HFFc6 (cell line): Measurements from ENCODE around the gene RAD51B. TPM values are rescaled to one million over a fixed set of nuclear protein-coding genes. Genes with fewer than 3 reads are reported as not detected.
A peak's percentile ranks its signal among the peaks of the same experiment; 100 is the strongest.

Experiments
- DNase-seq: peaks from one replicate; pipeline ENCODE4 v3.0.0-alpha.2; 2018
- H3K27ac Mint-ChIP-seq: 2 replicates; pipeline ENCODE4 v1.8.0; 2020; ENCODE audit warnings: mild to moderate bottlenecking, mixed read lengths
- H3K27me3 Mint-ChIP-seq: 2 replicates; pipeline ENCODE4 v1.8.0; 2021; ENCODE audit warnings: mild to moderate bottlenecking, moderate library complexity, mixed read lengths; ENCODE audit not compliant: insufficient read depth
- H3K36me3 Mint-ChIP-seq: 2 replicates; pipeline ENCODE4 v1.8.0; 2021; ENCODE audit warnings: low read depth, mixed read lengths
- H3K4me1 Mint-ChIP-seq: 2 replicates; pipeline ENCODE4 v1.8.0; 2020; ENCODE audit warnings: low read depth, mixed read lengths
- H3K4me3 Mint-ChIP-seq: 2 replicates; pipeline ENCODE4 v1.8.0; 2020; ENCODE audit warnings: mild to moderate bottlenecking, moderate library complexity, mixed read lengths
- H3K9me3 Mint-ChIP-seq: 2 replicates; pipeline ENCODE4 v1.8.0; 2020; ENCODE audit warnings: mild to moderate bottlenecking, mixed read lengths
- total RNA-seq, 6 experiments: library from RNA; stranded (reverse); fragmentation: NEBNext Ultra II Directional; extraction: Animal tissue kit (Norgen Biotek cat#: 25700); gene quantifications; 2 replicates in 1 of 6; 3 replicates in 5 of 6; pipeline ENCODE4 v1.2.3, GENCODE V29; 2021
- TF ChIP-seq, protein P1 (sequence below): fragments of 200-600 bp; sonication (generic); IDR thresholded peaks from 2 replicates; pipeline ENCODE4 v1.5.0; 2021; ENCODE audit warnings: antibody characterized with exemption, mild to moderate bottlenecking

Gene RAD51B
- total RNA-seq, 6 experiments from 2014 or later: 7.1 to 12.4 (median 9.6) TPM

DNA sequence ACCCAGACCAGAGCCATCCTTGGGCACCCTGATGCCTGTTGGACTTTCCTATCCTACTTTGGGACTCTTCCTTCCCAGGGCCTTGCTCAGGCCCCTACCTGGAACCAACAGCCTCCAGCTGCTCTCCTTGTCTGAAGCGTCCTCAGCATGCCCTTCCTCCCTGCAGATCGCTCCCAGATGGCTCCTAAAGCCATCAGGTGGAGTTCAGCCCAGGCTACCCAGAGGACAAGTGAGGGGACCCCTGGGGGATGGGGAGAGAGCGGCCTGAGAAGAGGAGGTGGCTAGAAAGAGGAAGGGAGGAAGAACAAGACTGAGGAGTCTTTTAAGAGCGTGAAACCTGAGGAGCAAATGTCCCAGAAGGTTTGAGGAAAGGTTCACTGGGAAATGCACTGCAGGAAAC lies 736.7 kb downstream of the RAD51B start:
- DNase-seq: no peak
- no peaks in the 10 kb centered on the region for H3K9me3 Mint-ChIP-seq
- no peak overlapping the region for H3K4me3 Mint-ChIP-seq
- no peaks in the 10 kb centered on the region; the same call in 1 of the 2 replicates for H3K27me3 Mint-ChIP-seq
- no peaks in the 10 kb centered on the region for H3K36me3 Mint-ChIP-seq
- H3K27ac Mint-ChIP-seq: no peak overlapping the region
- TF ChIP-seq, protein P1, sequence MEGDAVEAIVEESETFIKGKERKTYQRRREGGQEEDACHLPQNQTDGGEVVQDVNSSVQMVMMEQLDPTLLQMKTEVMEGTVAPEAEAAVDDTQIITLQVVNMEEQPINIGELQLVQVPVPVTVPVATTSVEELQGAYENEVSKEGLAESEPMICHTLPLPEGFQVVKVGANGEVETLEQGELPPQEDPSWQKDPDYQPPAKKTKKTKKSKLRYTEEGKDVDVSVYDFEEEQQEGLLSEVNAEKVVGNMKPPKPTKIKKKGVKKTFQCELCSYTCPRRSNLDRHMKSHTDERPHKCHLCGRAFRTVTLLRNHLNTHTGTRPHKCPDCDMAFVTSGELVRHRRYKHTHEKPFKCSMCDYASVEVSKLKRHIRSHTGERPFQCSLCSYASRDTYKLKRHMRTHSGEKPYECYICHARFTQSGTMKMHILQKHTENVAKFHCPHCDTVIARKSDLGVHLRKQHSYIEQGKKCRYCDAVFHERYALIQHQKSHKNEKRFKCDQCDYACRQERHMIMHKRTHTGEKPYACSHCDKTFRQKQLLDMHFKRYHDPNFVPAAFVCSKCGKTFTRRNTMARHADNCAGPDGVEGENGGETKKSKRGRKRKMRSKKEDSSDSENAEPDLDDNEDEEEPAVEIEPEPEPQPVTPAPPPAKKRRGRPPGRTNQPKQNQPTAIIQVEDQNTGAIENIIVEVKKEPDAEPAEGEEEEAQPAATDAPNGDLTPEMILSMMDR: no peak
- H3K4me1 Mint-ChIP-seq: peaks cover 51% of the 10 kb centered on the region

DNA sequence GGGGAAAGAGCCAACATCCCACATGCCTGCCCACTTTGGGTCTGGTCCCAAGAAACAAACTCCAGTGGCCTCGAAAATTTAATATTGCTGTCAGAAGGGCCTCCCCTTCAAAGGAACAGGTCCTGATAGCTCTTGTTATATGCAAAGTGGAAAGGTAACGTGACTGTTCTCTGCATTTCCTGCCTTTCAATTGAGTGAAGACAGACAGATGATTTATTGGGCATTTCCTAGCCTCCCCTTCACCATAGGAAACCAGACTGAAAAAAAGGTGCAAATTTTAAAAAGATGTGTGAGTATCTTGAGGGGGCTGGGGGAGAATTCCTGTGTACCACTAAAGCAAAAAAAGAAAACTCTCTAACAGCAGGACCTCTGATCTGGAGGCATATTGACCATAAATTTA lies 738.1 kb downstream of the RAD51B start:
- no peak for DNase-seq
- Mint-ChIP-seq H3K4me1 (peaks cover 45% of the 10 kb centered on the region), H3K36me3 (no peaks in the 10 kb centered on the region), H3K4me3 (no peak overlapping the region), H3K27ac (no peak overlapping the region), H3K9me3 (no peaks in the 10 kb centered on the region), H3K27me3 (no peaks in the 10 kb centered on the region; the same call in 1 of the 2 replicates)
- TF ChIP-seq, protein P1: no peak

DNA sequence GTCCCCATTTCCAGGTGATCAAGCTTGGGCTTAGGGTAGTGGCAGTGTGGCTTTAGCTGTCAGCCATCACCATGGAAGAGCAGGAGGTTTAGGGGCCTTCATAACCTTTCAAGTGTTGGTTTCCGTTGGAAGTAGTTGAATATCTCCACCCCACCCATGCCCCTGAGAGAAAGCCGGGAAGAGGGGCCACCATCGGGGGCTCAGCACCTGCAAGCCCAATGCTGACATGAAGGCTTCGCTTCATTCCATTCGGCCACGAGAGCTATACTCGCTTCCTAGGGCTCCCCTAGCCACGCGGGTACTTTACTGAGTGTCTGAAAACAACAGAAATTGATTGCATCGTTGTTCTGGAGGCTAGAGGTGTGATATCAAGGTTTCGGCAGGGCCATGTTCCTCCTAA lies 738.5 kb downstream of the RAD51B start:
- Mint-ChIP-seq H3K27ac (no peak overlapping the region), H3K4me1 (peaks cover 45% of the 10 kb centered on the region), H3K36me3 (no peaks in the 10 kb centered on the region), H3K27me3 (no peaks in the 10 kb centered on the region; the same call in 1 of the 2 replicates), H3K9me3 (no peaks in the 10 kb centered on the region), H3K4me3 (no peak overlapping the region)
- no peak for DNase-seq
- TF ChIP-seq, protein P1: no peak

DNA sequence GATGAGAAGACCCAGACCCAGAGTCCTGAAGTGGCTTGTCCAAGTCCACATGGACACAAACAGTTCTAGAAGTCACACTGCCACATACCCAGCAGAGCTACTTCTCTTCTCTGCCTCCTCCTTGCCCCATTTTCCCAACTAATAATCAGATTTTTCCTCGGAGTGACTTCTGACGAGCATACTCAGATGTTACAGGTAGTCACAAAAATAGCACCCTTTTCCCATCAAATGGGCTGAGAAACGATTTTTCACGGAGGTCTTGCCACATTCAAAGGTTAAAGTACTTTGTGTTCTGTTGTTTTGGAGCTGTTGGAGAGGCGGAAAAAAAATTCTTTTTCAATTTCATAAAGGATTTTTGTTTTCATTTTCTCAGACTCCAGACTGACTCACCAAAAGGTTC lies 740.4 kb downstream of the RAD51B start:
- TF ChIP-seq, protein P1: no peak
- no peak for DNase-seq
- Mint-ChIP-seq H3K4me1 (peaks cover 38% of the 10 kb centered on the region), H3K27ac (no peak overlapping the region), H3K9me3 (no peaks in the 10 kb centered on the region), H3K27me3 (no peaks in the 10 kb centered on the region; the same call in 1 of the 2 replicates), H3K4me3 (no peak overlapping the region), H3K36me3 (no peaks in the 10 kb centered on the region)

DNA sequence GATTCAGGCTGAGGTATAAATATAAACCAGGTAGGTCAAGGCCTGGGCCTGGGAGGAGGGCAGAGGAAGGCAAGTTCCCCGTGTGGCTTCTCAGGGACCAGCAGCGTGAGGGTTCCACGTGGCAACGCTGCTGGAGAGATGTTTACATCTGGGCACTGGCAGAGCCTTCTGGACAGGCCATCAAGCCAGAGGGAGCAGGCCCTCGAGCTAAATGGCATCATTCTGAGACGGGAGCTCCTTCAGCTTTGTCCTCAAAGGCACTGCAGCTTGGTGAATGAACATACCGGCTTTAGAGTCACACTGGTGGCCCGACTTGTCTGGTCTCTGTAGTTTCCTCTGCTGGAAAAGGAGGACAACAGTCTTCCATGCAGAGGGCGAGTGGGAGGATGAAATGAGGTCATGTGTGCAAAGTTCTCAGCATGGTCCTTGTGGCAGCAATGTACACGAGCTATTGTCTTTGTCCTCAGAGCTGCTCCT lies 742.0 kb downstream of the RAD51B start:
- TF ChIP-seq, protein P1: no peak
- no peak overlapping the region for H3K4me3 Mint-ChIP-seq
- H3K9me3 Mint-ChIP-seq: no peaks in the 10 kb centered on the region
- H3K27ac Mint-ChIP-seq: no peak overlapping the region
- H3K27me3 Mint-ChIP-seq: no peaks in the 10 kb centered on the region; the same call in 1 of the 2 replicates
- no peak for DNase-seq
- no peaks in the 10 kb centered on the region for H3K36me3 Mint-ChIP-seq
- peaks cover 30% of the 10 kb centered on the region for H3K4me1 Mint-ChIP-seq

DNA sequence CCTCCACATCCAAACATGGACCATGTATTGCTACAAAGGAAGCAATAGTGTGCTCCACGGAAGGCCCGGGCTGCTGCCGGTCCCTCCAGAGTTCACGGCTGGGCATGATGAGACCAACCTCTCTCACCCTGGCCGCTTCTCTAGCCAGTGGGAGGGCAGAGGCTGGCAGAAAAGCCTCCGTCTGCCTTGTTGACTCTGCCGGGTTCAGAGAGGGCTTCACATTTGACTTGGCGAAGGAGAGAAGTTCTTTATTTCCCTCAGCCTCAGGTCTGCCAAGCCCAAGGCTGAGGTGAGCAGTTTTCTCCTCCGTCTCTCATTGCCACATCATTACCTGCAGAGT lies 743.3 kb downstream of the RAD51B start:
- no peak for DNase-seq
- Mint-ChIP-seq H3K36me3 (no peaks in the 10 kb centered on the region), H3K27me3 (no peaks in the 10 kb centered on the region; the same call in 1 of the 2 replicates), H3K4me3 (no peak overlapping the region), H3K27ac (0 out of 2 replicates have a peak overlapping the region, but pooled peaks have one; percentile 49), H3K9me3 (no peaks in the 10 kb centered on the region), H3K4me1 (peaks cover 30% of the 10 kb centered on the region)
- TF ChIP-seq, protein P1: no peak
